DOHH2 (cell line): ENCODE data around the gene PRKN.

Source experiments
- H3F3A ChIP-seq: fragments of 200-600 bp; sonication (generic), shearing (Covaris generic); 2 replicates; pipeline ENCODE4 v1.6.0; 2016; ENCODE audit warnings: antibody characterized with exemption, mild to moderate bottlenecking; ENCODE audit not compliant: control insufficient read depth, insufficient read depth
- H3K27ac ChIP-seq: fragments of 200-600 bp; sonication (generic); 2 replicates; pipeline ENCODE4 v1.5.1; 2014; ENCODE audit warnings: low read depth, mild to moderate bottlenecking, low read length, moderate library complexity
- H3K27me3 ChIP-seq: fragments of 200-600 bp; sonication (generic); 2 replicates; pipeline ENCODE4 v1.6.1; 2014; ENCODE audit warnings: mild to moderate bottlenecking, low read length, mixed read lengths; ENCODE audit not compliant: control insufficient read depth
- H3K36me3 ChIP-seq: fragments of 200-600 bp; sonication (generic); 2 replicates; pipeline ENCODE4 v1.6.1; 2014; ENCODE audit warnings: mild to moderate bottlenecking, low read length, moderate library complexity, mixed read lengths; ENCODE audit not compliant: control insufficient read depth
- H3K4me1 ChIP-seq: fragments of 200-600 bp; sonication (generic); 2 replicates; pipeline ENCODE4 v1.6.1; 2014; ENCODE audit warnings: mild to moderate bottlenecking, low read length, mixed read lengths; ENCODE audit not compliant: control insufficient read depth
- H3K4me2 ChIP-seq: fragments of 200-600 bp; sonication (generic); 2 replicates; pipeline ENCODE4 v1.6.0; 2014; ENCODE audit warnings: mild to moderate bottlenecking, low read length, moderate library complexity
- H3K4me3 ChIP-seq: fragments of 200-600 bp; sonication (generic); 2 replicates; pipeline ENCODE4 v1.5.1; 2014; ENCODE audit warnings: mild to moderate bottlenecking, low read length, mixed read lengths
- H3K79me2 ChIP-seq: fragments of 200-600 bp; sonication (generic); 2 replicates; pipeline ENCODE4 v1.6.1; 2014; ENCODE audit warnings: mild to moderate bottlenecking, low read length, mixed read lengths; ENCODE audit not compliant: control insufficient read depth
- H3K9me2 ChIP-seq: fragments of 200-600 bp; sonication (generic); replicated peaks from 2 replicates; pipeline ENCODE4 v1.6.1; 2014; ENCODE audit warnings: mild to moderate bottlenecking, low read length, mixed read lengths; ENCODE audit not compliant: control insufficient read depth
- H3K9me3 ChIP-seq: fragments of 200-600 bp; sonication (generic); 2 replicates; pipeline ENCODE4 v1.6.1; 2014; ENCODE audit warnings: antibody characterized with exemption, low read length, mixed read lengths; ENCODE audit not compliant: control insufficient read depth, insufficient read depth
- H4K20me1 ChIP-seq: fragments of 200-600 bp; sonication (generic); 2 replicates; pipeline ENCODE4 v1.6.0; 2014; ENCODE audit warnings: low read depth, mild to moderate bottlenecking, antibody characterized with exemption, low read length, moderate library complexity; ENCODE audit not compliant: control insufficient read depth, insufficient read depth
- EZH2phosphoT487 ChIP-seq: fragments of 200-600 bp; sonication (generic); IDR thresholded peaks from 2 replicates; pipeline ENCODE4 v1.6.1; 2017; ENCODE audit warnings: borderline replicate concordance, mild to moderate bottlenecking, antibody characterized with exemption, low read length, moderate library complexity, mixed read lengths
- TF ChIP-seq, protein P1 (sequence below): fragments of 200-600 bp; sonication (generic); IDR thresholded peaks from one replicate; pipeline ENCODE4 v1.5.1; 2014; ENCODE audit warnings: antibody characterized with exemption, mild to moderate bottlenecking, low read depth, low read length; ENCODE audit not compliant: poor library complexity, severe bottlenecking

PRKN gene

DNA sequence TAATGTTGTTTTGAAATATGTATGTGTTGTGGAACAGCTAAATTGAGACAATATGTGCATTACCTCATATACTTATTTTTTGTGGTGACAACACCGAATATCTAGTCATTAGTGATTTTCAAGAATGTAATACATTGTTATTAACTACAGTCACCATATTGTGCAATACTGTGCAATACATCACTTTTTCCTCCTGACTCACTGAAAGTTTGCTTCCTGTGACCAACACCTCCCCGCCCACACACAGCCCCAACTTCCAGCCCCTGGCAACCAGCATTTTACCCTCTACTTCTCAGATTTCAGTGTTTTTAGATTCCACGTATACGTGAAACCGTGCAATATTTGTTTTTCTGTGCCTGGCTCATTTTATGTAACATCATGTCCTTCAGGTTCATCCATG, 627.9 kb downstream of the PRKN start:
- H3K4me3 ChIP-seq: no peak overlapping the region
- H3K27ac ChIP-seq: no peak overlapping the region
- H3F3A ChIP-seq: no peaks in the 10 kb centered on the region
- no peaks in the 10 kb centered on the region for H3K79me2 ChIP-seq
- H4K20me1 ChIP-seq: no peaks in the 10 kb centered on the region
- no peak overlapping the region for H3K4me2 ChIP-seq
- H3K4me1 ChIP-seq: no peaks in the 10 kb centered on the region
- no peaks in the 10 kb centered on the region for H3K9me3 ChIP-seq
- H3K9me2 ChIP-seq: no peaks in the 10 kb centered on the region
- no peaks in the 10 kb centered on the region for H3K36me3 ChIP-seq
- no peak for TF ChIP-seq EZH2phosphoT487
- TF ChIP-seq, protein P1, sequence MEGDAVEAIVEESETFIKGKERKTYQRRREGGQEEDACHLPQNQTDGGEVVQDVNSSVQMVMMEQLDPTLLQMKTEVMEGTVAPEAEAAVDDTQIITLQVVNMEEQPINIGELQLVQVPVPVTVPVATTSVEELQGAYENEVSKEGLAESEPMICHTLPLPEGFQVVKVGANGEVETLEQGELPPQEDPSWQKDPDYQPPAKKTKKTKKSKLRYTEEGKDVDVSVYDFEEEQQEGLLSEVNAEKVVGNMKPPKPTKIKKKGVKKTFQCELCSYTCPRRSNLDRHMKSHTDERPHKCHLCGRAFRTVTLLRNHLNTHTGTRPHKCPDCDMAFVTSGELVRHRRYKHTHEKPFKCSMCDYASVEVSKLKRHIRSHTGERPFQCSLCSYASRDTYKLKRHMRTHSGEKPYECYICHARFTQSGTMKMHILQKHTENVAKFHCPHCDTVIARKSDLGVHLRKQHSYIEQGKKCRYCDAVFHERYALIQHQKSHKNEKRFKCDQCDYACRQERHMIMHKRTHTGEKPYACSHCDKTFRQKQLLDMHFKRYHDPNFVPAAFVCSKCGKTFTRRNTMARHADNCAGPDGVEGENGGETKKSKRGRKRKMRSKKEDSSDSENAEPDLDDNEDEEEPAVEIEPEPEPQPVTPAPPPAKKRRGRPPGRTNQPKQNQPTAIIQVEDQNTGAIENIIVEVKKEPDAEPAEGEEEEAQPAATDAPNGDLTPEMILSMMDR: no peak
- H3K27me3 ChIP-seq: no peaks in the 10 kb centered on the region

DNA sequence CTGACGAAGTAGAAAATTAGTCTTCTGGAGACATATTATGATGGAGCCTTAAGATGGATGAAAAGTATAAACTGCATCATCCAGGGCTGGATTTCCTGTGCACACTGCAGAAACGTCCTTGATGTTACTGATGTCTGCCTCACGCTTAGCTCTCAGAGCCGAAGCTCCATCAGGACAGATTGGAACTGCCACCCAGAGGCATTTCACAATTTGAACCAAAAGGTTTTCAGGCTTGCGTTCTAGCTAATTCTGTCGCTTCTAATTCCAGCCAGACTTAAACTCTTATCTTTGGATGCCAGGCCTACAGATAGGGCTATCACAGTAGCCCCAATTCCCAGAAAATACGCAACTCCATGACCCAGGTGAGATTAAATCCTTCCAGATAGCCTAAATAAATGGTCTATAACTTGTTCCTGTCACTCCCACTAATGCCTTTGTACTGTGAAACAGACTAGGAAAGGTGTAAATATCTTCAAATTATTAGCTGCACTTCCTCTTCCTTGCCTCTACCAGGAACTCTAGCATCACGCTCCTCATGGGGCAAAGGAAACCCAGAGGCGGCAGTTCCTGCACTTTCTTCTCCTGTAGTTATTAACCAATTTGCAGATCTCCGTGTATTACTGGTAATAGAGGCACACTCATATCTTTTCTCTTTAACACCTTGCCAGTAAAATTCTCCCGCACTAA, 634.6 kb downstream of the PRKN start:
- TF ChIP-seq, protein P1: no peak
- TF ChIP-seq EZH2phosphoT487: no peak
- Histone ChIP-seq H3K4me3 (no peak overlapping the region), H3K4me2 (no peak overlapping the region), H3K27ac (no peak overlapping the region), H3F3A (no peaks in the 10 kb centered on the region), H3K79me2 (no peaks in the 10 kb centered on the region), H3K9me2 (no peaks in the 10 kb centered on the region), H3K27me3 (no peaks in the 10 kb centered on the region), H3K9me3 (no peaks in the 10 kb centered on the region), H4K20me1 (no peaks in the 10 kb centered on the region), H3K4me1 (no peaks in the 10 kb centered on the region), H3K36me3 (no peaks in the 10 kb centered on the region)

DNA sequence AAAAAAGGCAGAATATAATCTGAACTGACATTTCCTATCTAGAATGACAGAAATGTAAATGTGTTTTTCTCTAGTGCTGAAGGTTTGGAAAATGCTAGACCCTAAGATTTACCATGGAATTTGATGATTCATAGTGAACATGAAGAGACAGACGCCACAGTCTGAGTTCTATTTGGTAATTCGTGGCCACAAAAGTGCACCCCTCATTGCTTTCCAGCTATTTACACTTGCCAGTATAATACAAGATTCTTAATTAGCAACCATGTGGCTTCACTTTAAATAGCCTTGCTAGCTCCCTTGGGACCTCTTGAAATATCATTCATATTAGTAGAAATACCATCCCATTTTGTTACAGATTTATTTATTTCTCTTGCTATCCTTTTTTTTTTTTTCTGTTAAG, 636.8 kb downstream of the PRKN start:
- Histone ChIP-seq H4K20me1 (no peaks in the 10 kb centered on the region), H3K27ac (no peak overlapping the region), H3F3A (no peaks in the 10 kb centered on the region), H3K79me2 (no peaks in the 10 kb centered on the region), H3K9me2 (no peaks in the 10 kb centered on the region), H3K9me3 (no peaks in the 10 kb centered on the region), H3K27me3 (no peaks in the 10 kb centered on the region), H3K36me3 (no peaks in the 10 kb centered on the region), H3K4me3 (no peak overlapping the region), H3K4me2 (no peak overlapping the region), H3K4me1 (no peaks in the 10 kb centered on the region)
- no peak for TF ChIP-seq EZH2phosphoT487
- TF ChIP-seq, protein P1: no peak
